Lower lobe of right lung (tissue), 2 donors: ENCODE measurements around the gene BCAN. TPM values are rescaled to one million over a fixed set of nuclear protein-coding genes. Genes with fewer than 3 reads are reported as not detected.

Source experiments
- ATAC-seq, 2 donors: fragments of 200-7000 bp; cut with Tn5 transposase; one replicate each; pipeline ENCODE4 v1.9.1; 2020 to 2022; ENCODE audit warnings: mild to moderate bottlenecking in 2 of 2, moderate library complexity in 2 of 2
- DNase-seq: peaks from one replicate; pipeline ENCODE4 v3.0.0-alpha.2; 2020
- H3K27ac ChIP-seq: fragments of 200-600 bp; one replicate; pipeline ENCODE4 v1.8.0; 2022
- H3K27me3 ChIP-seq: fragments of 200-600 bp; one replicate; pipeline ENCODE4 v1.8.0; 2022; ENCODE audit warnings: low read depth
- H3K36me3 ChIP-seq: fragments of 200-600 bp; one replicate; pipeline ENCODE4 v1.8.0; 2022; ENCODE audit warnings: mild to moderate bottlenecking
- H3K4me1 ChIP-seq: fragments of 200-600 bp; one replicate; pipeline ENCODE4 v1.8.0; 2022
- H3K4me3 ChIP-seq: fragments of 200-600 bp; one replicate; pipeline ENCODE4 v1.8.0; 2022; ENCODE audit warnings: mild to moderate bottlenecking
- H3K9me3 ChIP-seq: fragments of 200-600 bp; one replicate; pipeline ENCODE4 v1.8.0; 2022
- CTCF ChIP-seq: fragments of 200-600 bp; IDR thresholded peaks from one replicate; pipeline ENCODE4 v1.8.0; 2022; ENCODE audit warnings: antibody characterized with exemption, mild to moderate bottlenecking
- intact Hi-C: fragments of 100-400 bp; cut with DNase I; formaldehyde crosslinking; loops from one replicate; pipeline ENCODE4 v1.11.0; 2022
- total RNA-seq: library from RNA; stranded (reverse); fragmentation: NEBNext Ultra II Directional; extraction: Animal tissue kit (Norgen Biotek cat#: 25700); gene quantifications from one replicate; pipeline ENCODE4 v1.2.1, GENCODE V29; 2021
- donor health status: DM: no; HTN: yes; CAD: no; lungs with severe emphysema.

The BCAN gene
- total RNA-seq, 1 donor from 2014 or later, result not detected

GRCh38 chr1:156618853-156619581 is 22.9 kb upstream of the BCAN start, which contains the start of gene HAPLN2:
TSS of gene HAPLN2 (plus strand) at chr1:156619415. CDS start at chr1:156623491, 4,076 bp downstream.
- H3K9me3 ChIP-seq, result no peaks in the 10 kb centered on the region
- H3K27me3 ChIP-seq, result peaks cover 39% of the 10 kb centered on the region
- ATAC-seq (no peak), DNase-seq (no peak)
- H3K4me3 ChIP-seq, result no peak within 1 kb of the TSS
- peaks cover 19% of the 10 kb centered on the region for H3K4me1 ChIP-seq
- no peak within 1 kb of the TSS for H3K27ac ChIP-seq
- H3K36me3 ChIP-seq, result no peaks in the 10 kb centered on the region
- intact Hi-C loops, result no loop called here
- TF ChIP-seq CTCF, result no peak

GRCh38 chr1:156619582-156619955 is 22.3 kb upstream of the BCAN start:
- Histone ChIP-seq H3K4me1 (peaks cover 24% of the 10 kb centered on the region), H3K27me3 (peaks cover 45% of the 10 kb centered on the region), H3K27ac (no peak overlapping the region), H3K4me3 (no peak overlapping the region), H3K36me3 (no peaks in the 10 kb centered on the region), H3K9me3 (no peaks in the 10 kb centered on the region)
- DNase-seq (no peak), ATAC-seq (no peak)
- intact Hi-C loops, result no loop called here
- no peak for TF ChIP-seq CTCF

GRCh38 chr1:156622581-156623297 is 19.2 kb upstream of the BCAN start:
- no peaks in the 10 kb centered on the region for H3K9me3 ChIP-seq
- ATAC-seq, result no peak
- TF ChIP-seq CTCF, result no peak
- peaks cover 69% of the 10 kb centered on the region for H3K27me3 ChIP-seq
- intact Hi-C loops, result no loop called here
- peaks cover 26% of the 10 kb centered on the region for H3K4me1 ChIP-seq
- DNase-seq, result no peak
- H3K4me3 ChIP-seq, result no peak overlapping the region
- H3K27ac ChIP-seq, result no peak overlapping the region
- H3K36me3 ChIP-seq, result no peaks in the 10 kb centered on the region

- Histone ChIP-seq H3K27me3 (peaks cover 81% of the 10 kb centered on the region), H3K36me3 (no peaks in the 10 kb centered on the region), H3K4me1 (peaks cover 26% of the 10 kb centered on the region), H3K27ac (no peak overlapping the region), H3K9me3 (no peaks in the 10 kb centered on the region), H3K4me3 (peak overlapping the region; percentile 50)
- intact Hi-C loops, result no loop called here
- DNase-seq (peak; percentile 53), ATAC-seq (peak; percentile 65 to 72)
- TF ChIP-seq CTCF, result peak; percentile 38
Measured at GRCh38 chr1:156623946-156624813, 17.7 kb upstream of the BCAN start.

GRCh38 chr1:156624814-156625435 is 17.0 kb upstream of the BCAN start:
- no peaks in the 10 kb centered on the region for H3K9me3 ChIP-seq
- H3K4me3 ChIP-seq, result peak overlapping the region; percentile 50
- DNase-seq (no peak), ATAC-seq (peak; percentile 7 to 25)
- no peaks in the 10 kb centered on the region for H3K36me3 ChIP-seq
- H3K27me3 ChIP-seq, result peaks cover 78% of the 10 kb centered on the region
- intact Hi-C loops, result no loop called here
- H3K4me1 ChIP-seq, result peaks cover 26% of the 10 kb centered on the region
- H3K27ac ChIP-seq, result no peak overlapping the region
- no peak for TF ChIP-seq CTCF
